Measurements from ENCODE around the gene NR6A1. TPM values are rescaled to one million over a fixed set of nuclear protein-coding genes. Genes with fewer than 3 reads are reported as not detected.

The NR6A1 gene
- total RNA-seq, 1 donor from 2014 or later: 60.7 TPM

DNA sequence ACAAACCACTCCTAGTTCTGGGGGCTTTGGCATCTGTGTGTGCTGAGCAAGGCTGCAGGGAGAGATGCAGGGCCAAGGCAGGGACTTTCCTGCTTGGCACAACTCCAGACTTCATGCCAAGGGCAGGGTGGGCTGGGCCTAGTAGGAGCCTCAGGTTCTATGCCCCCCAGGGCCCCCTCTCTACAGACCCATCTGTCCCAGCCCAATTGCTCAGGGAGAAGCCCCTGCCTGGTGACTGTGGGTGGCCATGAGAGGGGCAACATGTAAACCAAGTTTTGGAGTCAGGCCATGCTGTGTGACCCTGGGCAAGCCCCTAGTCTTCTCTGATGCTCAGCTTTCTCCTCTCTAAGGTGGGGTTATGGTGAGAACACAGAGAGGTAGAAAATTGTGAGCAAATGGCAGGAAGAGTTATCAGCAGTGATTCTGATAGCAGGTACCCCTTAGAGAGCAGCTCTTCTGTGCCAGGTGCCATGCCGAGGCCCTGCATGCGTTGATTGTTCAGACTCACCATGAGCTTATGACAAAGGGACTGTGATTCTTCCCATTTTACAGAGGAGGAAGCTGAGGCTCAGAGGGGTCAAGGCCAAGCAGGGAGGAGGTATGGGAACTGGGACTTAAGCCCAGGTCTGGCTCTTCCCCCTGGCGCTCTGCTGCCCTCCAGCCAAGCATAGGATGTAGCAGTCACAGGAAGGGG is 11.0 kb upstream of the NR6A1 start:
- Mint-ChIP-seq H3K36me3 (ENCODE audit: low read depth) (no peaks in the 10 kb centered on the region), H3K4me1 (peaks cover 12% of the 10 kb centered on the region), H3K9me3 (no peaks in the 10 kb centered on the region), H3K4me3 (no peak overlapping the region), H3K27ac (ENCODE audit: unreplicated experiment) (no peak overlapping the region), H3K27me3 (ENCODE audit: low read depth) (peaks cover 21% of the 10 kb centered on the region)
- TF ChIP-seq, protein P1, sequence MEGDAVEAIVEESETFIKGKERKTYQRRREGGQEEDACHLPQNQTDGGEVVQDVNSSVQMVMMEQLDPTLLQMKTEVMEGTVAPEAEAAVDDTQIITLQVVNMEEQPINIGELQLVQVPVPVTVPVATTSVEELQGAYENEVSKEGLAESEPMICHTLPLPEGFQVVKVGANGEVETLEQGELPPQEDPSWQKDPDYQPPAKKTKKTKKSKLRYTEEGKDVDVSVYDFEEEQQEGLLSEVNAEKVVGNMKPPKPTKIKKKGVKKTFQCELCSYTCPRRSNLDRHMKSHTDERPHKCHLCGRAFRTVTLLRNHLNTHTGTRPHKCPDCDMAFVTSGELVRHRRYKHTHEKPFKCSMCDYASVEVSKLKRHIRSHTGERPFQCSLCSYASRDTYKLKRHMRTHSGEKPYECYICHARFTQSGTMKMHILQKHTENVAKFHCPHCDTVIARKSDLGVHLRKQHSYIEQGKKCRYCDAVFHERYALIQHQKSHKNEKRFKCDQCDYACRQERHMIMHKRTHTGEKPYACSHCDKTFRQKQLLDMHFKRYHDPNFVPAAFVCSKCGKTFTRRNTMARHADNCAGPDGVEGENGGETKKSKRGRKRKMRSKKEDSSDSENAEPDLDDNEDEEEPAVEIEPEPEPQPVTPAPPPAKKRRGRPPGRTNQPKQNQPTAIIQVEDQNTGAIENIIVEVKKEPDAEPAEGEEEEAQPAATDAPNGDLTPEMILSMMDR (conservative IDR thresholded peaks at IDR 0.05): no peak
- no peak for DNase-seq (ENCODE audit: low read depth, low spot score)

DNA sequence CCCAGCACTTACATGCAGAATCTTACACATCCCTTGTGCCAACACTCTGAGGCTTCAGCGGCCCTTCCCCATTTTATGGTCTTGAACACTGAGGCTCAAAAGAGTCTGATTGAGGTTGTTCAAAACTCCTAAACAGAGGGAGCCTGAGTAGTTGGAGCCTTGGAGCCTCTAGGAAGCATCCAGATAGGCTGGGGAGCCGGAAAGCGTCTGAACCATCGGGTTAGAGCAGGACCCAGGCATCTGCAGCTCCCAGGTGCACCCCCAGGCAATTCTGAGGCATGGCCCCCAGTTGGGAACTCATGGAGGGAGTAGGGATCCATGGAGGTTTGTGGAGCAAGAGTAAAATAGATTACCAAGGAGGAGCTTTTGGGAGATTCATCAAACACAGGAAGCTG is 9.6 kb upstream of the NR6A1 start:
- no peaks in the 10 kb centered on the region for H3K9me3 Mint-ChIP-seq
- peaks cover 21% of the 10 kb centered on the region for H3K4me1 Mint-ChIP-seq
- no peak overlapping the region for H3K4me3 Mint-ChIP-seq
- H3K36me3 Mint-ChIP-seq (ENCODE audit: low read depth): no peaks in the 10 kb centered on the region
- peaks cover 32% of the 10 kb centered on the region for H3K27me3 Mint-ChIP-seq (ENCODE audit: low read depth)
- no peak for DNase-seq (ENCODE audit: low read depth, low spot score)
- no peak overlapping the region for H3K27ac Mint-ChIP-seq (ENCODE audit: unreplicated experiment)
- TF ChIP-seq, protein P1 (conservative IDR thresholded peaks at IDR 0.05): no peak

DNA sequence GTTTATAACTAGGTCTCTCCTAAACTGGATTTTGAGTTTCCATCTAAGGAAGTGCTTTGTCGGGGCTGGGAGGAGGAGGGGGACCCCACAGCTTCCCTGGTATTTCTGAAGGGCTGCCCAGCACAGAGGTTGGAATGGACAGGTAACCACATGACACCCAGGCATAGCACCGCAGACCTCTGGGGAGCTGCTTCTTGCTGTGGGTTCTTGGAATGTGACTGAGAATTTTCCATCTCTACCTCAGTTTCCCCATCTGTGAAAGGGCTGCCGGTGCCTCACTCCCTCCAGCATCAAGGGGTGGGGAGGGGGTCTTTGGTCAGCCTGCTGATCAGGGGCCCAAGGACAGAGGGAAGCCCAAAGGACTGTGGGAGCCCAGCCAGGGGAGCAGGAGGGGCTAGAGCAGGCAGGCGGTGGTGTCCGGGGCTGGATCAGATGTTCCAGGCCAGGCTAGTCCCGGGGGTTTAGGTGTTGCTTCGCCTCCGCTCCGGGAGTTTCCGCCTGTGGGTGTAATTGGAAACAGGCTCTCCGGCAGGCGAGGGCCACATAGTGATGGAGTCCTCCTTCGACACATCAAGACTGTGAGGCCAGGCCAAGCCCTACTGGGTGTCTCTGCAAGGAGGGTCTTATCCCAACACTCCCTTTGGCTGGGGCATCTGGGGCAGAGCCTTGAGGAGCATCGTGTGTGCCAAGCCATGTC is 9.1 kb upstream of the NR6A1 start:
- peak overlapping the region; percentile 78 for H3K4me3 Mint-ChIP-seq
- no peaks in the 10 kb centered on the region for H3K36me3 Mint-ChIP-seq (ENCODE audit: low read depth)
- peaks cover 21% of the 10 kb centered on the region for H3K4me1 Mint-ChIP-seq
- H3K9me3 Mint-ChIP-seq: no peaks in the 10 kb centered on the region
- TF ChIP-seq, protein P1 (conservative IDR thresholded peaks at IDR 0.05): no peak
- H3K27ac Mint-ChIP-seq (ENCODE audit: unreplicated experiment): no peak overlapping the region
- H3K27me3 Mint-ChIP-seq (ENCODE audit: low read depth): peaks cover 36% of the 10 kb centered on the region
- DNase-seq (ENCODE audit: low read depth, low spot score): no peak

DNA sequence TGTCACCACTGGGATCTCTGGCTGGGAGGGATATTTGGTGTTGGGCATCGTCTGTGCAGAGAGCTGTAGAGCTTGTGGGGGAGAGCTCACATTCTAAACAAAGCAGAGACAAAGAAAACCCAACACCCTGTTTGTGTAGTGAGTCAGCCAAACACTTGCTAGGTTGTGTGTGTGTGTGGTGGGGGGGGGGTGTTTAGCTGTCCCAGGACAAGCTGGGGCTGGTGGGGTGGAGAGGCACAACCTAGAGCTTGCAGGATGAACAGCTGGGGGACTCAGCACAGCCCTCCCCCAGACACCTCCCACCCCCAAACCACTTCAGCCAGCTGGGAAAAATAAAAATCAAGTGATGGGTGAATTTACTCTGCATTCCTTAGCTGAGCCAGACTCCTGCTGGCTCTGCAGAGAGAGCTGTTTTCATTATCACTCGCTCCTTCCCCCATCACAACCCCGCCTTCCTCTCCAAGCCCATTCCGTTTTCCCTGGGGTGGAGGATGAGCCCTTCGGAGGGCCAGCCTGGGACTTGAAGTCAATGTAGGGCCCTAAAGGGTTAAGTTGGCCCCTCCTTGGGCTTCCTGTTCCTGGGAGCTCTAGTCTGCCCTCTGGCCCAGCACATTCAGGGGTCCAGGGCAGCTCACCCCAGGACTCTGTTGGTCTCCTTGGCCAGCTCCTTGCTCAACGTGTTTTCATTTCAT is 8.4 kb upstream of the NR6A1 start:
- Mint-ChIP-seq H3K4me3 (peak overlapping the region; percentile 78), H3K9me3 (no peaks in the 10 kb centered on the region), H3K4me1 (peaks cover 24% of the 10 kb centered on the region), H3K36me3 (ENCODE audit: low read depth) (no peaks in the 10 kb centered on the region), H3K27me3 (ENCODE audit: low read depth) (peaks cover 42% of the 10 kb centered on the region), H3K27ac (ENCODE audit: unreplicated experiment) (no peak overlapping the region)
- DNase-seq (ENCODE audit: low read depth, low spot score): no peak
- TF ChIP-seq, protein P1 (conservative IDR thresholded peaks at IDR 0.05): no peak

DNA sequence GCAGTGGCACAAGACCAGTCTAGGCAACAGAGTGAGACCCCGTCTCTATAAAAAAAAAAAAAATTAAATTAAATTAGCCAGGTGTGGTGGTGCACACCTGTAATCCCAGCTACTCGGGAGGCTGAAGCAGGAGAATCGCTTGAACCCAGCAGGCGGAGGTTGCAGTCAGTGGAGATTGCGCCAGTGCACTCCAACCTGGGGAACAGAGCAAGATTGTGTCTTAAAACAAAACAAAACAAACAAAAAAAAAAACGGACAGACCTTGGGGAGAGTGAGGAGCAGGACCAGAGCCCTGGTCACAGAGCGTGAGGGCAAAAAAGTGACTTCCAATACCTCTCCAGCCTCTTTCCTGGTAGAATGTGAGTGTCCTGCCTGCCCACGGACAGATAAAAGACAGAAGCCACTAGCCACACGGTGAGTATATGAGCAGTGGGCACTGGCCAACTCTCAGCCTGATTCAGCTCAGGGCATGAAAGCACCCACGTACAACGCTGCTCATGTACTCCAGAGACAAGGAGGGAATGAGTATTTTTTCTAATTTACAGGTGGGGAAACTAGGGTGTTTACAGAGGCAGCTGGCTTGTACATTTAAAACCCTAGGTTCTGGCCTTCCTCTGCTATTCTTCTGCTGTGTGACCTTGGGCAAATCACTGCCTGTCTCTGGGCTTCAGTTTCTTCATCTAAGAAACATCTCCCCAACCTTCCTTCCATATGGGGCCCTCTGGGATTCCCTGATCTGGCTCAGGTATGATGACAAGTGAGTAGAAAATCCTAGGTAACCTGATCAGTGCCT is 7.7 kb upstream of the NR6A1 start:
- no peak for DNase-seq (ENCODE audit: low read depth, low spot score)
- TF ChIP-seq, protein P1 (conservative IDR thresholded peaks at IDR 0.05): no peak
- Mint-ChIP-seq H3K27ac (ENCODE audit: unreplicated experiment) (no peak overlapping the region), H3K9me3 (no peaks in the 10 kb centered on the region), H3K4me1 (peaks cover 28% of the 10 kb centered on the region), H3K27me3 (ENCODE audit: low read depth) (peaks cover 50% of the 10 kb centered on the region), H3K4me3 (peak overlapping the region; percentile 34), H3K36me3 (ENCODE audit: low read depth) (no peaks in the 10 kb centered on the region)
